Trophoblast cell (in vitro differentiated cells and primary cell): ENCODE results near the gene GOLGA1.
"Not testable (repeated sequence)": the region's sequence is repeated elsewhere in the genome, so short reads cannot be mapped to it uniquely, and the experiment has no call there.

ENCODE experiments used
- DNase-seq, 2 donors: peaks; one replicate each; pipeline ENCODE4 v3.0.0-alpha.2; 2016
- H2AFZ ChIP-seq: 2 replicates; pipeline ENCODE4 v1.6.1; 2013; ENCODE audit warnings: low read length, moderate library complexity, mild to moderate bottlenecking; ENCODE audit not compliant: insufficient read depth, poor library complexity
- H2AK5ac ChIP-seq: 2 replicates; pipeline ENCODE4 v1.6.1; 2013; ENCODE audit warnings: mild to moderate bottlenecking, low read length
- H2BK120ac ChIP-seq: 2 replicates; pipeline ENCODE4 v1.6.1; 2013; ENCODE audit warnings: low read length, mild to moderate bottlenecking, moderate library complexity; ENCODE audit not compliant: insufficient read depth, poor library complexity
- H2BK12ac ChIP-seq: 2 replicates; pipeline ENCODE4 v1.6.1; 2013; ENCODE audit warnings: mild to moderate bottlenecking, low read length, moderate library complexity
- H2BK5ac ChIP-seq: 2 replicates; pipeline ENCODE4 v1.6.1; 2013; ENCODE audit warnings: low read length, low read depth, moderate library complexity, mild to moderate bottlenecking; ENCODE audit not compliant: poor library complexity
- H3K14ac ChIP-seq: 2 replicates; pipeline ENCODE4 v1.6.1; 2013; ENCODE audit warnings: mild to moderate bottlenecking, low read length
- H3K18ac ChIP-seq: 2 replicates; pipeline ENCODE4 v1.6.1; 2013; ENCODE audit warnings: mild to moderate bottlenecking, low read length
- H3K23ac ChIP-seq: 2 replicates; pipeline ENCODE4 v1.6.1; 2013; ENCODE audit warnings: low read length
- H3K27ac ChIP-seq: 2 replicates; pipeline ENCODE4 v1.5.1; 2013; ENCODE audit warnings: low read depth, mild to moderate bottlenecking, inconsistent platforms, low read length, moderate library complexity
- H3K27me3 ChIP-seq: 2 replicates; pipeline ENCODE4 v1.6.1; 2013; ENCODE audit warnings: inconsistent platforms, mild to moderate bottlenecking, low read length, moderate library complexity; ENCODE audit not compliant: insufficient read depth
- H3K36me3 ChIP-seq, 2 experiments: 1 replicate in 1 of 2; 2 replicates in 1 of 2; pipeline ENCODE4 v1.6.1; 2013; ENCODE audit warnings: low read length in 2 of 2, mild to moderate bottlenecking in 2 of 2, moderate library complexity in 1 of 2; ENCODE audit not compliant: insufficient read depth in 2 of 2, control insufficient read depth in 1 of 2
- H3K4ac ChIP-seq: 2 replicates; pipeline ENCODE4 v1.6.1; 2013; ENCODE audit warnings: low read depth, mild to moderate bottlenecking, low read length, moderate library complexity
- H3K4me1 ChIP-seq, 2 experiments: 1 replicate in 1 of 2; 2 replicates in 1 of 2; pipeline ENCODE4 v1.6.1; 2013; ENCODE audit warnings: low read length in 2 of 2, mild to moderate bottlenecking in 2 of 2, moderate library complexity in 1 of 2; ENCODE audit not compliant: insufficient read depth in 2 of 2, control insufficient read depth in 1 of 2
- H3K4me2 ChIP-seq: 2 replicates; pipeline ENCODE4 v1.6.1; 2013; ENCODE audit warnings: inconsistent platforms, mild to moderate bottlenecking, low read length, moderate library complexity
- H3K4me3 ChIP-seq: 2 replicates; pipeline ENCODE4 v1.5.1; 2013; ENCODE audit warnings: mild to moderate bottlenecking, low read depth, low read length, inconsistent platforms
- H3K79me1 ChIP-seq: one replicate; pipeline ENCODE4 v1.6.1; 2013; ENCODE audit warnings: low read length
- H3K79me2 ChIP-seq: 2 replicates; pipeline ENCODE4 v1.6.1; 2013; ENCODE audit warnings: low read length, mild to moderate bottlenecking; ENCODE audit not compliant: control insufficient read depth, insufficient read depth, poor library complexity
- H3K9ac ChIP-seq: 2 replicates; pipeline ENCODE4 v1.6.1; 2013; ENCODE audit warnings: mild to moderate bottlenecking, low read length
- H3K9me3 ChIP-seq: 2 replicates; pipeline ENCODE4 v1.6.1; 2013; ENCODE audit warnings: low read depth, mild to moderate bottlenecking, control low read depth, inconsistent platforms, low read length; ENCODE audit not compliant: insufficient read depth
- H4K12ac ChIP-seq: 2 replicates; pipeline ENCODE4 v1.6.1; 2013; ENCODE audit warnings: low read depth, mild to moderate bottlenecking, low read length, moderate library complexity
- H4K8ac ChIP-seq: 2 replicates; pipeline ENCODE4 v1.6.1; 2013; ENCODE audit warnings: low read depth, mild to moderate bottlenecking, low read length, moderate library complexity
- H4K91ac ChIP-seq: one replicate; pipeline ENCODE4 v1.6.1; 2013; ENCODE audit warnings: low read depth, mild to moderate bottlenecking, low read length, moderate library complexity
- WGBS: extraction: QIAGEN DNeasy Blood & Tissue Kit; methylation state at CpG from one replicate; pipeline ENCODE4 v1.1.7; 2013; ENCODE audit warnings: missing lambda C conversion rate; ENCODE audit not compliant: insufficient read length, insufficient coverage; ENCODE audit errors: extremely low coverage; 5-methylcytosine and 5-hydroxymethylcytosine counted together

The GOLGA1 gene

DNA sequence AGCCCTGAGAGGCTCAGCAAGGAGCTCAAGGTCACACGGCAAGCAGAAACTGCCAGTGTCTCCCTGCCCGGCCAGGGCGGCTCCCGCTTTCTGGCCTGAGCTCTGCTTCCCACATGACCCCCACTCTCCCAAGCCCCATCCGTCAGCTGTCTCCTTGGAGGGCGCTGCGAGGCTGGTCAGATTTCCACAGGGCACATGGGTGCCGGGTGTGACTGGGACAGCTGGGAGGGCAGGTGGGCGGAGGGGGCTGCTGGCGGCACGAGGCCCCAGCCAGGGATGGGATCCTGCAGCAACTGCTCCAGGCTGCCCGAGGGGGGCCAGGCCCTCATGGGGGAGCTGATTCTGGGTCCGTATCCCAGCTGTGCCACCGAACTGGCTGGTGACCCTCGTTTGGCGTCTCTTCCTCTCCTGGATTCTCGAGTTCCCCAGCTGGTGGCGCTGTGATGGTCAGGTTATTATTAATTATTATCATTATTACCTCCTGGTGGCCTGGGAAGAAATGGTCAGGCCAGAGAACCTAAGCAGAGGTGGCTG lies 100.5 kb downstream of the GOLGA1 start:
- Histone ChIP-seq H4K8ac (no peak overlapping the region), H3K27me3 (no peaks in the 10 kb centered on the region), H3K4me3 (no peak overlapping the region), H3K23ac (no peak overlapping the region), H2BK12ac (peak overlapping the region; percentile 48), H3K9me3 (no peaks in the 10 kb centered on the region), H3K79me2 (peaks cover 2% of the 10 kb centered on the region), H3K14ac (no peak overlapping the region), H3K4me2 (no peak overlapping the region), H3K36me3 (no peaks in the 10 kb centered on the region), H2BK120ac (peak overlapping the region; percentile 19), H3K4me1 (peaks cover 12 to 13% of the 10 kb centered on the region in 2 experiments), H4K12ac (no peak overlapping the region), H4K91ac (peak overlapping the region; percentile 38), H3K27ac (no peak overlapping the region), H3K4ac (no peak overlapping the region), H2BK5ac (no peak overlapping the region), H3K18ac (no peak overlapping the region), H2AFZ (no peak overlapping the region), H2AK5ac (peak overlapping the region; percentile 59), H3K79me1 (peaks cover 5% of the 10 kb centered on the region), H3K9ac (no peak overlapping the region)
- peak in 1 of 2 donors; percentile 27 for DNase-seq
- no CpG with 5 or more reads among the region's 18 CpGs for WGBS

DNA sequence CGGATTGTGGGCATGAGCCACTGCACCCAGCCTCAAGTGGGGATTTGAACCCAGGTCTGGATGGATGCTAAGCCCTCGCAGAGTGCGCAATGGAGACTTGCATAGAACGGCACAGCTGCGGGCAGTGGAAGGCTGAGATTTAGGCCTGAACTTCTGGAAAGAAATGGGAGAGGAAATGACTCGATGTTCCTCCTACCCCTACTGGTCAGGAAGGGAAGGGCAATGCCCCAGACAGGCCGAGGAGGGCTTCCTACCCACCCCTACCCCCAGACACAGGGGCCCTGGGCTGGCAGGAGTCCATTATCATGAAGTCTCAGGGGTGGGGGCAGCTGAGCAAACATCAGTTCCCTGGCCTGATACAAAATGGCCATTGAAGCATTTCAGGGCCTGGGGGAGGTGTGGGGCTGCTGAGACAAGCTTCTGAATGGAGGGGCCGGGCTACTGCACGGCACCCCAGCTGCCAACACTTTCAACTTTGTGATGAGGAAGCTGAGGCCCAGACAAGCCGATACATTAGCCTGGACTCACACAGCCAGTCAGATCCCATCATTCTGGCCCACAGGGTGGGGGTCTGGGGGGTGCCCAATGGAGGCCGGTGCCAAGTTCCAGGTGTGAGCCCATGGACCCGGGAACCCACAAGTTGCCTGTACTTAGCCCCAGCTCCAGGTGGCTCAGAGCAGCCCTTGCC lies 101.1 kb downstream of the GOLGA1 start:
- H3K4me1 ChIP-seq = peaks cover 12 to 13% of the 10 kb centered on the region in 2 experiments
- H2BK120ac ChIP-seq = peak overlapping the region; percentile 11
- no peak overlapping the region for H2BK5ac ChIP-seq
- no peak overlapping the region for H3K9ac ChIP-seq
- no peak overlapping the region for H3K4ac ChIP-seq
- H3K14ac ChIP-seq = peak overlapping the region; percentile 11
- no peaks in the 10 kb centered on the region for H3K36me3 ChIP-seq
- peak overlapping the region; percentile 55 for H2BK12ac ChIP-seq
- H4K12ac ChIP-seq = no peak overlapping the region
- H3K9me3 ChIP-seq = no peaks in the 10 kb centered on the region
- no peak for DNase-seq
- H4K91ac ChIP-seq = peak overlapping the region; percentile 38
- H3K18ac ChIP-seq = no peak overlapping the region
- no peak overlapping the region for H4K8ac ChIP-seq
- no peak overlapping the region for H3K27ac ChIP-seq
- peak overlapping the region; percentile 59 for H2AK5ac ChIP-seq
- H3K23ac ChIP-seq = no peak overlapping the region
- WGBS = no CpG with 5 or more reads among the region's 12 CpGs
- peaks cover 2% of the 10 kb centered on the region for H3K79me2 ChIP-seq
- H3K4me3 ChIP-seq = no peak overlapping the region
- H3K79me1 ChIP-seq = peaks cover 7% of the 10 kb centered on the region
- no peaks in the 10 kb centered on the region for H3K27me3 ChIP-seq
- no peak overlapping the region for H2AFZ ChIP-seq
- no peak overlapping the region for H3K4me2 ChIP-seq

DNA sequence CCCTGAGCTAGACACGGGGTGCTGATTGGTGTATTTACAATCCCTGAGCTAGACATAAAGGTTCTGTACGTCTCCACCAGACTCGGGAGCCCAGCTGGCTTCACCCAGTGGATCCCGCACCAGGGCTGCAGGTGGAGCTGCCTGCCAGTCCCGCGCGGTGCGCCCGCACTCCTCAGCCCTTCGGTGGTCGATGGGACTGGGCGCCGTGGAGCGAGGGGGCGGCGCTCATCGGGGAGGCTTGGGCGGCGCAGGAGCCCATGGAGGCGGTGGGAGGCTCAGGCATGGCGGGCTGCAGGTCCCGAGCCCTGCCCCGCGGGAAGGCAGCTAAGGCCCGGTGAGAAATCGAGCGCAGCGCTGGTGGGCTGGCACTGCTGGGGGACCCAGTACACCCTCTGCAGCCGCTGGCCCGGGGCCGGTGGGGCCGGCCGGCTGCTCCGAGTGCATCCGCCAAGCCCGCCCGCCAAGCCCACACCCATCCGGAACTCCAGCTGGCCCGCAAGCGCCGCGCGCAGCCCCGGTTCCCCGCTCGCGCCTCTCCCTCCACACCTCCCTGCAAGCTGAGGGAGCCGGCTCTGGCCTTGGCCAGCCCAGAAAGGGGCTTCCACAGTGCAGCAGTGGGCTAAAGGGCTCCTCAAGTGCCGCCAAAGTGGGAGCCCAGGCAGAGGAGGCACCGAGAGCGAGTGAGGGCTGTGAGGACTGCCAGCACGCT lies 102.2 kb downstream of the GOLGA1 start:
- H3K4ac ChIP-seq, H3K18ac ChIP-seq, H4K91ac ChIP-seq, H3K9ac ChIP-seq, H3K36me3 ChIP-seq, H3K23ac ChIP-seq, H3K79me2 ChIP-seq, DNase-seq, H3K14ac ChIP-seq, H2BK12ac ChIP-seq, H3K4me2 ChIP-seq, H3K9me3 ChIP-seq, H2BK120ac ChIP-seq, H2AK5ac ChIP-seq, H3K27me3 ChIP-seq, H2AFZ ChIP-seq, H3K27ac ChIP-seq, H3K4me3 ChIP-seq, H4K8ac ChIP-seq, H3K79me1 ChIP-seq, H2BK5ac ChIP-seq, H4K12ac ChIP-seq: not testable (repeated sequence)
- H3K4me1 ChIP-seq = peaks cover 12 to 16% of the 10 kb centered on the region in 2 experiments
- WGBS = no CpG with 5 or more reads among the region's 52 CpGs

DNA sequence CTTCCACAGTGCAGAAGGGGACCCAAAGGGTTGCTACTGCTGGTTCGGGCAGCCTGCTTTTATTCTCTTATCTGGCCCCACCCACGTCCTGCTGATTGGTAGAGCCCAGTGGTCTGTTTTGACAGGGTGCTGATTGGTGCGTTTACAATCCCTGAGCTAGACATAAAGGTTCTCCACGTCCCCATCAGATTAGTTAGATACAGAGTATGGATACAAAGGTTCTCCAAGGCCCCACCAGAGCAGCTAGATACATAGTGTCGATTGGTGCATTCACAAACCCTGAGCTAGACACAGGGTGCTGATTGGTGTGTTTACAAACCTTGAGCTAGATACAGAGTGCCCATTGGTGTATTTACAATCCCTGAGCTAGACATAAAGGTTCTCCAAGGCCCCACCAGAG lies 102.8 kb downstream of the GOLGA1 start:
- H3K4me1 ChIP-seq = peaks cover 9 to 16% of the 10 kb centered on the region in 2 experiments
- not testable (repeated sequence) for H4K8ac ChIP-seq, H3K27me3 ChIP-seq, H4K12ac ChIP-seq, H3K14ac ChIP-seq, H3K4me2 ChIP-seq, DNase-seq, H3K4me3 ChIP-seq, H3K4ac ChIP-seq, H2AK5ac ChIP-seq, H3K36me3 ChIP-seq, H3K9me3 ChIP-seq, H4K91ac ChIP-seq, H2BK5ac ChIP-seq, H3K23ac ChIP-seq, H2BK120ac ChIP-seq, H2AFZ ChIP-seq, H3K79me1 ChIP-seq, H3K18ac ChIP-seq, H3K79me2 ChIP-seq, H3K9ac ChIP-seq, H2BK12ac ChIP-seq, H3K27ac ChIP-seq
- no CpG with 5 or more reads among the region's 5 CpGs for WGBS
